HG02763 (cell line): ENCODE data around the gene SYTL3.
"Not testable (repeated sequence)": the region's sequence is repeated elsewhere in the genome, so short reads cannot be mapped to it uniquely, and the experiment has no call there.

Source experiments
- ATAC-seq: cut with Tn5 transposase; IDR thresholded peaks from one replicate; pipeline ENCODE4 v1.9.1; 2021; ENCODE audit warnings: mild to moderate bottlenecking, moderate library complexity; ENCODE audit not compliant: unreplicated experiment

SYTL3 gene

DNA sequence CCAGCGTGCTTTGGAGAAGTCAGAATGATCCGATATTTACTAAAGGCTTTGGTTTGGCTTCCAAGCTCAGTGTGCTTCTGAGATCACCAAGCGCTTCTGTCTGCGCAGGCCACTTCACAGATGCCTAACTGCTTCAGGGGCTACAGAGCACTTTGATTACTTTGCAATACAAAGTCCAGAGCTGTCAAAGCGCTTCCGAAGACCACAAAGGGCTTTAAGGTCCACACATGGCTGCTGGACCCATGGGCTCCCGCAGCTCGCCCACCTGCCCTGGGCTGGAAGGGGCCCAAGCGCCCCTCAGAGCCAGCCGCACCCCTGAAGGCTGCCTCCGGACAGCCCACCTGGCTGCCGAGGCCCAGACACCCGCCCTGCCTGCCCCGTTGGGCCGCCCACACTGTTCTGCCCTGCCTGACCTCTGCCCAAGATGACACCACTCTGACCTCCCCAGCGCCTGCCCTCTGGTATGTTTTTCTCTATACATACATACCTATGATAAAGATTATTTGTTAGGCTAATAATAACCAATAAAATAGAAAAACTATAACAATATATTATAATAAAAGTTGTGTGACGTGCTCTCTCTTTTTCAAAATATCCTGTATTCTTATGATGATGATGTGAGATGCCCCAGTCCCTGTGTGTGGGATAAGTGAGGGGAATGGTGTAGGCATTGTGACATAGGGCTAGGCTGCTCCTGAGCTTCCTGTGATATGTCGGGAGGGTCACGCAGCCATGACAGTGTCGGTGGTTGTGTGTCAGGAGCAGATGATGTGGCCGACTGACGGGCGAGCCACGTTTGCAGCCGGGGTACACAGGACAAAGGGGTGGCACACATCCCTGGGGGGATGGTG is 27.9 kb upstream of the SYTL3 start:
- no peak for ATAC-seq

DNA sequence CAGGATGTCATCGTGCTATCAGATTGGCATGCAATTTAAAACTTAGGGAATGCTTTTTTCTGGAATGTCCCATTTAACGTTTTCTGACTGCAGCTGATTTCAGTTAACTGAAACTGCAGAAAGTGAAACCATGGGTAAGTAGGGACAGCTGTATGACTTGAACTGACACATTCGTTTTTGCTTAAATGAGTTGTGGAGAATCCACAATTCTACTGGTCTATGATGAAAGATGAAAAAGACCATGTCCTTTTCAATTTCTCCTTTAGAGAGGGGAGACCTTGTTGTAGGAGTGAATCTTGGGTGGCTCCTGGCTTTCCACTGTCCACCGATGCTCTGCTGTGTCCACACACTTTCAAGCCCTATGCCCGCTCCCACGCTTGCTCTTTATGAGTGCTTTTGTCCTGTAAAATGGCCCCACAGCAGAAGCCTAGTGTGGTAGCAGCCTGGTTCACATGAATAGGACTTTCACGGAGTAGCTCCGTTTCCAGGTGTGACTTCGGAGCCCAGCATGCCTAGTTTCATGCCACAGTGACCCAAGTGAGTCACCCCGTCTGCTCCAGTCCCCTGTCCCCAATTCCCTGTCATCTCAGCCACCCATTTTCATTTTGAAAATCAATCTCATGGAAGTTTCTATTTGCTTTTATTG is 27.2 kb upstream of the SYTL3 start:
- no peak for ATAC-seq

DNA sequence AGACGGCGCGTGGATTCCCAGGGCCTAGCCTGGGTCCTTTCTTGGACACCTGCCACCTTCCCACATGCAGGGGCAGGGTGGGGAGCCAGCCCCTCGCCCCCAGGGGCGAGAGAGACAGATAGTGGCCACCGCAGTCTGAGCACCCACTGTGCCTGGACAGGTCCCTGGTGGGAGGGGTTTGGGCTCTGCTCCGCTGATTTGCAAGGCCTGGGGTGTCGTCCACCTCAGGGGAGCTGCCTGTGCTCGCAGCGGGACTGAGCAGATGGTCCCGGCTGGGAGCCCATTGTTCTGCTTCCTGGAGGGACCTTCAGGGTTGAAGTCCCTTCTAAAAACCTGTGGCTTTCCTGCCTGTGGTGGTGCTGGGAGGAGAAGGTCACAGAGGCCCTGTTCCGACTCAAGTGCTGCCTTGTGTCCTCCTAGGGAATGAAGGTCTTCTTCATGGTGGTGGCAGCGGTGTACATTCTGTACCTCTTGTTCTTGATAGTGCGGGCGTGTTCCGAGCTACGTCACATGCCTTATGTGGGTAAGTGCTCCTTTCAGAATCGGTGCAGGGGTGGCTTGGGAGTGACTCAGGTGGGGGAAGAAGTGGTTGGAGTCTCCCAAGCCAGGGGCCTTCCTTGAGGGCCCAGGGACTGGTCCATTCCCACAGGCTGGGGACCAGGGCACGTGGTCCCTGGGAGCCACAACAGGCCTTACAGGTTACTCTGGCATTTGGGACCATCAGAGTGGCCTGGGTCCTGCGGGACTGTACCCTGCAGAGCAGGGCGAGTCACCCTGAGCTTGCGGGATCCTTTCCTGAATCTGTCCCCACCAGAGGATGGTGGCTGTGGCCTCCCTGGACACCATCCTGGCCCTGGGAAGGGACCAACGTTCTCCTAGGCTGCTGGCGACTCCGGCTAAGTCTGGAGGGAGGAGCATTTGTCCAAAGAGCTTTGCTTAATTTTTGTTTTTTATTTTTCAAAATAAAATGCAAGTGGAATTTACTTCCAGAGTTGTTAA is 24.9 kb upstream of the SYTL3 start:
- ATAC-seq, result no peak

DNA sequence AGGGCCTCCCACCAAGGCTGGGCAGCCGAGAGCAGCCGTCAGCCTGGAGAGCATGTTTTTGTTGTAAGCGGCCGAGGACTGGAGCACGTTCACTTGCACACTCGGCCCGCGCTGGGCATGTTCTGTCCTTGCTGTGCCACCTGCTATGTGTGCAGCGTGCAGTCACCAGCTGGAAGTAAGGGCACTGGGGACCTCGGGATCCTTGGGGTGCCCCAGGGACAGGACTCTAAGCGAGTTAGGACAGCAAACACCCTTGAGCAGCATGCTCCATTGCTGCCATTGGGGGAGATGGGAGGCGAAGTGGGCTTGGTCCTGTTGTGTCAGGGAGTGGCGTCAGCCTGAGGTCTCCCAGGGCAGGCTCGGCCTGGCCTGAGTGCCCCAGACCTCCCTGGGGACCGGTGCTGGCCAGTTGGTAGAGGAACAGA is 24.0 kb upstream of the SYTL3 start:
- ATAC-seq, result no peak

DNA sequence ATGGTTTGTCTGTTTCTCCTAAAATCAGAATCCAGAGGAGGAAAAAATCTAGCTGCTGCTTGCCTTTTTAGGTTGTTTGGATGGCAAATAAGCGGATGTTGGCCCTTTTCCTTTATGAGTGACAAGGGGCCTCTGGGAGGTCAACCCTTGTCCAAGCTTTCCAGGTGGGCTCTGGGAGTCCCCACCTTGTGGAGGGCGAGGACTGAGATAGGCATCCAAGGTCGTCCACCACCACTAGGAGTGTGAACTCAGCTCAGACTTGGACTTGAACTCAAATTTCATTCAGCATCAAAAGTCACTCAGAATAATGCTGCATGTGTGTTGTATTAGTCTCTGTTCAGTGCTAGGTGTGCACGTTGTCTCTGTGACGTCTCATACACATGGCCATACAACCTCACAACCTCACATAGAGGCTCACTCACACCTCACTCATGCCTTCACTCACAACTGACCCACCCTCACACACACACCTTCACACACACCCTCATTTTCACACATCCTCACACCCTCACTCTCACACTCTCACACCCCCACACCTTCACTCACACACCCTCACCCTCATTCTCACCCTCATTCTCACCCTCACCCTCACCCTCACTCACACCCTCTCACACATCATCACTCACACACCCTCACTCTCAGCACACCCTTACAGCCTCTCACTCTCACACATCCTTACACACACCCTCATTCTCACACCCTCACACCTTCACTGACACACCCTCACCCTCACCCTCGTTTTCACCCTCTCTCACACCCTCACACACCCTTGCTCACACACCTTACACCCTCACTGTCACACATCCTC is 23.3 kb upstream of the SYTL3 start:
- no peak for ATAC-seq

DNA sequence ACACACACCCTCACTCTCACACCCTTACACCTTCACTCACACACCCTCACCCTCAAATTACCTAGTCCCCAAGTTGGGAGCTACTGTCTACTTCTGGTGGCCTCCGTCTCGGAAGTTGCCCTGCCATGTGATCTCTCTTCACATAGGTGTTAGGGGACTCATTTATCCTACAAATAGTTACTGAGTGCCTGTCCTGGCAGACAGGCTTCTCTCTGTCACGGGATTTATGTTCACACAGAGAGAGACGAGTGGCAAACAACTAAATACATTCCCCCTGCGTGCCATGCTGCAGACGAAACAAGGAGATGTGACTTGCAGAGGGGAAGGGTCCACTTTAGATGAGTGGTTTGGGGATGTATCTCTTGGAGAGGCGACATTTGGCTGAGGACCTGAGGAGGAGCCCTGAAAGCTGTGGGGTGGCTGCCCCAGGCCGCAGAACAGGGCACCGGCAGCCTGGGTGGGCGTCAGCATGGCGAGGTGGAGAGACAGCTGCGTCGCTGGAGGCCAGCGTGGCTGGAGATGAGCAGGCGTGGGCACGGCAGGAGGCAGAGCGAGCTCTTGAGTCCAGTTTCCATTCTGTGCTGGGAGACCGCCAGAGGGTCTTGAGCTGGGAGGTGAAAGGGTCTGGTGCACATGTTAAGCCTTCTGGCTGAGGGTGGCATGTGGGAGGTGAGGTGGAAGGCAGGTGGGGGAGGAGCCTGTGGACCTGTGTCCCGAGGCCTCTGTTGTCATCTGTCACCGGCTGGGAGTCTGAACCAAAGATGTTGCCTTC is 22.5 kb upstream of the SYTL3 start:
- no peak for ATAC-seq

DNA sequence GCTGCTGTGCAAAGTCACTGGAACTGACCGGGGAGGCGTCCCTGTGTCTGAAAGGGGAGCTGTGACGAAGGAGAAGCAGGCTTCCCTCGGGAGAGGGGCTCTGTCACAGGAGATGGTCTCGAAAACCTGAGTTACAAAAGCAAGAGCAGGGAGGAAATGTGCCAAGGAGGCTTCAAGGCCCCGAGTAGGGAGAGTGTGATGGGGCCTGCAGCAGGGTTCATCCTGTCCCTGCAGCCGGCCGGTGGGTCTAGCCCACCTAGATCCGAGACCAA is 22.0 kb upstream of the SYTL3 start:
- ATAC-seq, result no peak

DNA sequence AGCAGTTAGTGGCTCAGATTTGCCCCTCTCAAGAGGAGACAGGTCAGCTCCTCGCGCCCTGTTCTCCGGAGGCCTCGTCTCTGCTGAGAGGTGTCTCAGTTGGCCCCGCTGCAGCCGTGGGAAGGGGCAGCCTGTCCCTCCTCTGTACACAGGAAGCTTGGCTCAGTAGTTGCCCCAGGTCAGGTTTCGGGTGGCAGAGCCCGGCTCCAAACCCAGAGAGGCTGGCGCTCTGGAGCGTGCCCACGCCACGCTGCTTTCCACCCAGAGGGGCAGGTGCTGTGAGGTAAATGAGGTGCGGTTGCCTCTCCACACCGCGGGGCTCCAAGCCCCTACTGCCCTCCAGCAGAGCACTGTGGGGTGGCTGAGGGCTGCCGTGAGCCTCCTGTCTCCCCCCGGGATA is 21.3 kb upstream of the SYTL3 start:
- ATAC-seq, result no peak

DNA sequence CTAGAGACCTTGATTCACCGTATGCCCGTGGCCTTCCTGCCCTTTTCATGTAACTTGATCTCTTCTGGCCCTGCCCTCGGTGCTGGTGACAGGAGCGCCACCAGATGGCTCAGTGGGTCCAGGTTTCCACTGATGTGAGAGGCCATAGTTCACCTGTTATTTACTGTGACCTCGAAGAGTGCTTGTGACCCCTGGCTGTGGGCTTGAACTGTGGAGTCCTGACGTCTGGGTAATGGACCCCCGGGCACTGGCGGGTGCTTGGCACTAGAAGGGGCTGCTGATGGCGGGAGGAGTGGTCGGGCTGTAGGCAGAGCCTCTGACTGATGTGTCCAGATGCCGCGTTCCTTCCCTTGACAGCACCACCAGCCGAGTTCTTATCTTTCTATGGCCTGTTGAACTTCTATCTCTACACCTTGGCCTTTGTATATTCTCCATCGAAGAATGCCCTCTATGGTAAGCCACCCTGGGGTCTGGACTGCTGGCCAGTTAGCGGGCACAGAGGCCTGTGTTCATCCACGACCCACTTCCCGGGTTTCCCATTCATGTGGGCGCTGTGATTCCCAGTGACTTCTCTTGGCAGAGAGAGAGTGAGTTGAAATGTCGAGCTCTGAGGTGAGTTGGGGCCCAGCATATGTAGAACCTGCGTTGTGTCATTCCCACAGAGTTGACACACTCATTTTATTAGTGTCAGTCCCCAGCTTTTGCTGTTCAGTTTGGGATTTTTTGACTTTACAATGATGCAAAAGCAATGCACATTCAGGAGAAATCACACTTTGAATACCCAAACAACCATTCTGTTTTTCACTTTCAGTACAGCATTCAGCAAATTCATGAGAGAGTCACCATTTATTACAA is 20.3 kb upstream of the SYTL3 start:
- ATAC-seq, result no peak

GRCh38 chr6:158630938-158631616 is 18.8 kb upstream of the SYTL3 start:
- no peak for ATAC-seq

DNA sequence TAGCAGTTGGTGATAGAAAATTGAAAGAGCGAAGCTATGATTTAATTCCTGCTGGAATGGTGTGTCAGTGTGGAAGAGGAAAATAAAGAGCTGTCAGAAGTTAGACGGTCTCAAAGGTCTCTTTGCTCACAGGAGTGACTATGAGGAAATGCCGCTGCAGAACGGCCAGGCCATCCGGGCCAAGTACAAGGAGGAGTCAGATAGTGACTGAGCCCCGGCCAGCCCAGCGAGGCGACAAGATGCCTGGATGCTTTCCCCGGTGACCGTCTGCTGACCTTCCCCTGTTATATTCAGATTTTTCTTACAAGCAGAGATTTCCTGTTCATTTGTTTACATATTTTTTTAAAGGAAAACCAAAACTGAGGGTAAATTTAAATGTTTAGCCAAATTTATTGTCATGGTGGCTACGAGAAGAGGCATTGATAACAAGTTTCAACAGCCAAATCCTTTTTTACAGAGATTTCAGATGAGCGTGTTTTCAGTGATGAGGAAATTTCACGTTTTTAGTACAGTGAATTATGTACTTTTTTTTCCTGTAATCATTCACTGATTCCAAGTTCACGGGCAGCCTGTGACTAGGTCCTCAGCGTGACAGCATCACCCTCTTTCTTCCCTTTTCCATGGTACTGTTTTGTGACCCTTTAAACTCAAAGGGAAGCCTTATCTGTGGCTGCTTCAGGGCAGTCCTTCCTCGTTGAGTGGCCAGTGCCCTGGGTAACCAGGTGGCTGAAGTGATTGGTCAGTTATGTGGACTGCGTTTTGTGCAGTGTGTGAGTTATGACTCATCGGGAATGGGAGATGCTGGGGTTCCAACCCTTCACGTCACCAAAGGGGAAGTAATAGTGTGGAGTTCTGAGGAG is 17.9 kb upstream of the SYTL3 start:
- ATAC-seq, result no peak

DNA sequence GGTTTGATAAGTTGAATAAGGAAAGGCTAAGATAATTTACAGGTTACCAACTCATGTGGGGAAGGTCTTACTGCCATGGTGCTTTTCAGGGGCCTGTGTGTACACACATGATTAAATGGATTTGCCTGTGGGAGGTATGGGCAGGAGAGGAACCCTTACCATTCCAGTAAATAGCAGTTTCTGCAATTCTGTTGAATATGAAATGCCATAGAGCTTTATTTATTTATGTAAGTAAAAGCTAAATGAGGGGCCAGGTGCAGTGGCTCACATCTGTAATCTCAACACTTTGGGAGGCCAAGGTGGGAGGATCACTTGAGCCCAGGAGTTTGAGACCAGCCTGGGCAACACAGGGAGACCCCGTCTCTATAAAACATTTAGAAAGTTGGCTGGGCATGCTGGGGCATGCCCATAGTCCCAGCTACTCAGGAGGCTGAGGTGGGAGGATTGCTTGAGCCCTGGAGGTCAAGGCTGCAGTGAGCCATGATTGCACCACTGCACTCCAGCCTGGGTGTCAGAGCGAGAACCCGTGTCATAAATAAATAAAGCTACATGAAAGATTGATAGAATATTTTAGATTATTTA is 17.2 kb upstream of the SYTL3 start:
- ATAC-seq, result not testable (repeated sequence)

GRCh38 chr6:158633127-158633526 is 16.7 kb upstream of the SYTL3 start:
- ATAC-seq, result no peak

DNA sequence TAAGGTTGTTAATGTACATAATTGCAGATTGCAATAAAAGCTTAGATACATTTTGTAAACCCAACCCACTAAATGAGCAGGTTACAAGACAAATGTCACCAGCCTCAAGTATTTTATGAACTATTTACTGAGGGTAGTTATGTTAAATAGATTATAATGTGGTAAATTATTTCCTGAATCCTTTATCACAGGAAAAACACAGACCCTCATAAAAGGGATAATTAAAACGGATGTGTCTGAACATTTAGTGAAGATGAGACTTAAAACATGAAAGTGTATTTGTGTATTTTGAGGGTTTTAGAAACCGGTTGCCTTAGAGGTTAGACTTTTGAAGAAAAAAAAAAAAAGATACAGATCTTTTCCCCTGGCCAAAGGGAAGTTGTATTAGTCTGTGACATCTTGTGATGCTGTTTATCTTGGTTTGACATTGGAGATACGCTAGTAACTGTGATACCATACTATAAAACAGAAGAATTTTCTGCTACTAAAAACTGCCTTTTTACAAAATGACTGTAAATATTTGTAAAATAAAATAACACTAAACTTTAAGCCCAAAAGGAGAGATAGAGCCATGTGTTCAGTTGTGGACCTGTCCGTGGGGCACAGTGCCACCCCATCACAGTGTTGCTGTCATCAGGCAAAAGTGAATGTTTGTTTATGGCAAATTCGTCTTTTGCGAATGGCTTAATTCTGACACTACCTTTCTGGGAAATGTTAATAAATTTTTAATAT is 15.0 kb upstream of the SYTL3 start:
- ATAC-seq, result no peak

DNA sequence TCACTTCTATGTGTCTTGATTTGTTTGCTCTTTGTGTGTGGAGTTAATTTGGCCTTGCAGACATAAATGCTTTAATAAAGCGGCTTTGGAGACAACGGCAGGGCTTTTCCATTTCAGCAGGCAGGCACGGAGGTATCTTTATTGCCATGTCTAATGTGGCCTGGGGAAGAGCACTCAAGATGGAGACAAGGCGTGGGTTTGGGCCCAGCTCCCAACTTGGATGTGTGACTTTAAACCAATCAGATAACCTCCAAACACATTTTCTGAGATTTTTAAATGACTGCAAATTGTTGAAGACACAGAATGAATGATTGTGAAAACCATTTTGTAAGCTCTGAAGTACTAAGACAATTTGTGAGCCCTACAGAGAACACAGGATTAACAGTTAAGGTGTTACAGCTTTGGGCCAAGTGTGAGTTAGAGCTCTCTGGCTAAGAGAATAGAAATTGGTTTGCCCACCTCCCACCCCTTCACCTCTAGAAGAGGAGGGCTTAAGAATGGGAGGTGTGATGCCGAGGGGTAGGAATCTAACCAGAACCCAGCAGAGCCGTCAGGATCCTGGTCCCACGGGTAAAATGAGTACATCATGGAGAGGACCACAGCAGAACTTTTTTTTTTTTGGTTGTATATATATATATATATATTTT is 14.3 kb upstream of the SYTL3 start:
- no peak for ATAC-seq

GRCh38 chr6:158636778-158637177 is 13.1 kb upstream of the SYTL3 start:
- no peak for ATAC-seq
